Activated CD4-positive, alpha-beta T cell treated with anti-CD3 and anti-CD28 coated beads, Interleukin-2, amount 50 U/mL, for 1 hour (primary cell): ENCODE data around the gene HSPB7.
"Not testable (repeated sequence)": the region's sequence is repeated elsewhere in the genome, so short reads cannot be mapped to it uniquely, and the experiment has no call there.

Experiments
- DNase-seq: peaks from one replicate; pipeline ENCODE4 v3.0.0-alpha.2; 2020

The HSPB7 gene

GRCh38 chr1:16017461-16018303, at the start of gene HSPB7:
Gene HSPB7 (minus strand): TSS chr1:16018043. CDS start chr1:16017963, 80 bp downstream.
- no peak for DNase-seq

GRCh38 chr1:16067127-16067768, 49.4 kb upstream of the HSPB7 start:
- peak; percentile 8 for DNase-seq

- no peak for DNase-seq
Observed at GRCh38 chr1:16066245-16066644, 48.4 kb upstream of the HSPB7 start.

- DNase-seq = no peak
Observed at GRCh38 chr1:16065269-16065576, 47.4 kb upstream of the HSPB7 start.

GRCh38 chr1:16064536-16065268, 46.9 kb upstream of the HSPB7 start:
- DNase-seq = no peak

GRCh38 chr1:16063921-16064320, 46.1 kb upstream of the HSPB7 start:
- DNase-seq = no peak

- DNase-seq = no peak
Observed at GRCh38 chr1:16063226-16063829, 45.5 kb upstream of the HSPB7 start.

GRCh38 chr1:16062687-16063075, 44.8 kb upstream of the HSPB7 start:
- DNase-seq = not testable (repeated sequence)

GRCh38 chr1:16061989-16062686, 44.3 kb upstream of the HSPB7 start:
- not testable (repeated sequence) for DNase-seq

GRCh38 chr1:16061266-16061665, 43.4 kb upstream of the HSPB7 start:
- DNase-seq = no peak

GRCh38 chr1:16058394-16059120, 40.7 kb upstream of the HSPB7 start:
- DNase-seq = not testable (repeated sequence)

GRCh38 chr1:16057314-16057915, 39.6 kb upstream of the HSPB7 start:
- DNase-seq = not testable (repeated sequence)

- DNase-seq = not testable (repeated sequence)
Observed at GRCh38 chr1:16056521-16056912, 38.7 kb upstream of the HSPB7 start.

GRCh38 chr1:16055613-16056520, 38.0 kb upstream of the HSPB7 start:
- peak; percentile 69 for DNase-seq

GRCh38 chr1:16054598-16055540, 37.0 kb upstream of the HSPB7 start:
- DNase-seq = no peak

GRCh38 chr1:16053781-16054502, 36.1 kb upstream of the HSPB7 start:
- no peak for DNase-seq

- DNase-seq = not testable (repeated sequence)
Observed at GRCh38 chr1:16051949-16052348, 34.1 kb upstream of the HSPB7 start.

GRCh38 chr1:16051039-16051438, 33.2 kb upstream of the HSPB7 start:
- no peak for DNase-seq

- no peak for DNase-seq
Observed at GRCh38 chr1:16050328-16050727, 32.5 kb upstream of the HSPB7 start.
